OCI-LY7 (cell line): Measurements from ENCODE around the gene NCS1.

Experiments used
- EZH2phosphoT487 ChIP-seq: fragments of 200-600 bp; sonication (generic); IDR thresholded peaks from 2 replicates; pipeline ENCODE4 v1.6.1; 2018; ENCODE audit warnings: low read depth, borderline replicate concordance, mild to moderate bottlenecking, mixed run types, antibody characterized with exemption, low read length, moderate library complexity, mixed read lengths
- TF ChIP-seq, protein P1 (sequence below): fragments of 200-600 bp; sonication (generic); conservative IDR thresholded peaks from 2 replicates; pipeline ENCODE4 v1.5.1; 2014; ENCODE audit warnings: mild to moderate bottlenecking, antibody characterized with exemption, low read length, moderate library complexity, mixed read lengths

- TF ChIP-seq, protein P1, sequence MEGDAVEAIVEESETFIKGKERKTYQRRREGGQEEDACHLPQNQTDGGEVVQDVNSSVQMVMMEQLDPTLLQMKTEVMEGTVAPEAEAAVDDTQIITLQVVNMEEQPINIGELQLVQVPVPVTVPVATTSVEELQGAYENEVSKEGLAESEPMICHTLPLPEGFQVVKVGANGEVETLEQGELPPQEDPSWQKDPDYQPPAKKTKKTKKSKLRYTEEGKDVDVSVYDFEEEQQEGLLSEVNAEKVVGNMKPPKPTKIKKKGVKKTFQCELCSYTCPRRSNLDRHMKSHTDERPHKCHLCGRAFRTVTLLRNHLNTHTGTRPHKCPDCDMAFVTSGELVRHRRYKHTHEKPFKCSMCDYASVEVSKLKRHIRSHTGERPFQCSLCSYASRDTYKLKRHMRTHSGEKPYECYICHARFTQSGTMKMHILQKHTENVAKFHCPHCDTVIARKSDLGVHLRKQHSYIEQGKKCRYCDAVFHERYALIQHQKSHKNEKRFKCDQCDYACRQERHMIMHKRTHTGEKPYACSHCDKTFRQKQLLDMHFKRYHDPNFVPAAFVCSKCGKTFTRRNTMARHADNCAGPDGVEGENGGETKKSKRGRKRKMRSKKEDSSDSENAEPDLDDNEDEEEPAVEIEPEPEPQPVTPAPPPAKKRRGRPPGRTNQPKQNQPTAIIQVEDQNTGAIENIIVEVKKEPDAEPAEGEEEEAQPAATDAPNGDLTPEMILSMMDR, result no peak
- TF ChIP-seq EZH2phosphoT487, result no peak
These were observed 40.5 kb downstream of the NCS1 start for GRCh38 chr9:130212543-130213297.
